ENCODE results near the gene RAB3D.

DNA sequence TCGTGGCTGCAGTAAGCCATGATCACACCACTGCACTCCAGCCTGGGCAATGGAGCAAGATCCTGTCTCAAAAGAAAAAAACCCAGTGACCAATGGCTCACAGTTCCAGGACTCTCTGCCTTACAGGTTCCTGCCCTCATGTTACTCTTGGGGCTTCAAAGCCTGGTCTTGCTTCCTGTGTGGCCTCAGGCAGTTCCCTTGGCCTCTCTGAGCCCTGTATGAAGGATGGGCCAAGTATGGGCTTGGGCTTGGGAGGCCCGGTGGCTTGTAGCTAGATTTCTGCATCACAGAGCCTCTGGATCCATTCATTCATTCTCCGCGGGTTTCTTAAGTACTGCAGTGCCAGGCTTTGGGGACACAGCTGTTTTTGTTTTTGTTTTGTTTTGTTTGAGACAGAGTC is 44.3 kb downstream of the RAB3D start:
- TF ChIP-seq, protein P1, sequence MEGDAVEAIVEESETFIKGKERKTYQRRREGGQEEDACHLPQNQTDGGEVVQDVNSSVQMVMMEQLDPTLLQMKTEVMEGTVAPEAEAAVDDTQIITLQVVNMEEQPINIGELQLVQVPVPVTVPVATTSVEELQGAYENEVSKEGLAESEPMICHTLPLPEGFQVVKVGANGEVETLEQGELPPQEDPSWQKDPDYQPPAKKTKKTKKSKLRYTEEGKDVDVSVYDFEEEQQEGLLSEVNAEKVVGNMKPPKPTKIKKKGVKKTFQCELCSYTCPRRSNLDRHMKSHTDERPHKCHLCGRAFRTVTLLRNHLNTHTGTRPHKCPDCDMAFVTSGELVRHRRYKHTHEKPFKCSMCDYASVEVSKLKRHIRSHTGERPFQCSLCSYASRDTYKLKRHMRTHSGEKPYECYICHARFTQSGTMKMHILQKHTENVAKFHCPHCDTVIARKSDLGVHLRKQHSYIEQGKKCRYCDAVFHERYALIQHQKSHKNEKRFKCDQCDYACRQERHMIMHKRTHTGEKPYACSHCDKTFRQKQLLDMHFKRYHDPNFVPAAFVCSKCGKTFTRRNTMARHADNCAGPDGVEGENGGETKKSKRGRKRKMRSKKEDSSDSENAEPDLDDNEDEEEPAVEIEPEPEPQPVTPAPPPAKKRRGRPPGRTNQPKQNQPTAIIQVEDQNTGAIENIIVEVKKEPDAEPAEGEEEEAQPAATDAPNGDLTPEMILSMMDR (conservative IDR thresholded peaks at IDR 0.05): no peak
- no peak for TF ChIP-seq EZH2 (IDR thresholded peaks at IDR 0.05; ENCODE audit: low read depth)
